ENCODE results near the gene ESPN.

The ESPN gene

GRCh38 chr1:6495540-6496364, 71.2 kb downstream of the ESPN start:
- in situ Hi-C loops (cut with MboI; ENCODE audit: low sequenced_read_pairs), result no loop called here

GRCh38 chr1:6496365-6496721, 71.8 kb downstream of the ESPN start:
- in situ Hi-C loops (cut with MboI; ENCODE audit: low sequenced_read_pairs), result no loop called here

DNA sequence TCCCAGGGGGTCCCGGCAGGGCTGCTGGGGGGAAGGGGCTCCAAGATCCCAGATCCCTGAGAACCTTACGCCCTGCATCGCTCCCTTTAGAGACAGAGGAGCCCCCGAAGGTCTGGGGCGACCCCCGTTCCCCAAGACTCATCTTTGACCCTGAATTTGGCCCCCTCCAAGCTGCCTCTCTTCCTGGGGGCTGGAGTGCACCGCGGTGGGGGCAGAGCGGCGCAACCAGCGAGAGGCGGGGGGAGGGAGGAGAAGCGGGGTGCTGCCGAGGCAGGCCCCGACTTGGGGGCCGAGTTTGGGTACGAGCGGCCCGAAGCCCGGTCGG, 72.3 kb downstream of the ESPN start:
- in situ Hi-C loops (cut with MboI; ENCODE audit: low sequenced_read_pairs), result no loop called here

- in situ Hi-C loops (cut with MboI; ENCODE audit: low sequenced_read_pairs), result no loop called here
Measured at GRCh38 chr1:6497215-6497866, 72.8 kb downstream of the ESPN start.

DNA sequence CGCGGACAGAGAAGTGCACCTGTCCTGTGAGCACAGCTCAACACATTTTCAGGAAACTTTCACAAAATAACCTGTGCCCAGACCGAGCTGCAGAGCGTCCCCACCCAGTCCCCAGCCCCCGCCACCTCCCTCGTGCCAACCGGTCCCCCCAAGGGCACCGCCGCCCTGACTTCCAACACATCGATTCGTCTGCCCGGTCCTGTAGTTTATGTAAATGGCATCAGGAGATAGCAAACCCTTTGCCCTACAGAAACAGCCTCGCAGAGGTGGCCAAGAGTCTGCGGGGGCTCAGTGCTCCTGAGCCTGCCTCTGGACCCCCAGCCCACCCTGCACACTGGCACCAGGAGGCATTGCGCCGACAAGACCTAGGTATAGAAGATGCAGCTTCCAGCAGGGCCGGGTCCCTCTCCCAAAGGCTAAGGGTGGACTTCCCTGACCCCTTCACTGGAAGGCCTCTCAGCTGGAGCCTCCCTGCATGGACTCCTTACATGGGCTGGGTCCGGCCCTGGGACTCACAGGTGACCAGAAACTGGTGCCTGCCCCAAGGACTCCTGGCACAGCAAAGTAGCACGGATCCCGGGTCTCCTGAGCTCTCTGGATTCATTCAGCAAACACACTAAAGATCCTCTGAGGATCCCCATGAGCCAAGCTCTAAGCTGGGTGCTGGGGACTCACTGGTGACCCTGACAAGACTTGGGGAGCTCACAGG, 73.4 kb downstream of the ESPN start:
- in situ Hi-C loops (cut with MboI; ENCODE audit: low sequenced_read_pairs), result no loop called here

DNA sequence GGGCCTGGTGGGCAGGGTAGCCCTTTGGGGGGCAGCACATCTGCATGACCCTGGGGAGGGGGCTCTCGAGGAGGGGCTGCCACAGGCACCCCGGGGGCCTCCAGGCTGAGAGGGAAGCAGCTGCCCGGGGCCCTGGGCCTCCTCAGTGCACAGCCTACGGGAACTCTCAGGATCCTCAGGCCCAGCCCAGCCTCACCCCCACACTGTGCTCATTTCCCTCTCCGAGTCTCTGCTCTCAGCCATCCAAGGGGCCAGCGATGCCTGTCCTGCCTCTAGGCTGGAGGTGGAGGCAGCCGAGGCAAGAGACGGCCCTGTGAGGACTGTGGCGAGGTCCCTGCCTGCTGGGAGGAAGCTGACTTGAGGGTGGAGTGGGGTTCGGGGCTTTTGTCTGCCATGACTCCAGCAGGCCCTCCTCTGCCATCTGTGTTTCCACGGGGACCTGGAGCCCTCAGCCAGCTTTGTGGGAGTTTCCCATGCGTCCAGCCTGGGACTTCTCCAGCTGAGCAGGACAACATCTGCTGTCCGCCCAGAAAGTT, 74.1 kb downstream of the ESPN start:
- in situ Hi-C loops (cut with MboI; ENCODE audit: low sequenced_read_pairs), result no loop called here

DNA sequence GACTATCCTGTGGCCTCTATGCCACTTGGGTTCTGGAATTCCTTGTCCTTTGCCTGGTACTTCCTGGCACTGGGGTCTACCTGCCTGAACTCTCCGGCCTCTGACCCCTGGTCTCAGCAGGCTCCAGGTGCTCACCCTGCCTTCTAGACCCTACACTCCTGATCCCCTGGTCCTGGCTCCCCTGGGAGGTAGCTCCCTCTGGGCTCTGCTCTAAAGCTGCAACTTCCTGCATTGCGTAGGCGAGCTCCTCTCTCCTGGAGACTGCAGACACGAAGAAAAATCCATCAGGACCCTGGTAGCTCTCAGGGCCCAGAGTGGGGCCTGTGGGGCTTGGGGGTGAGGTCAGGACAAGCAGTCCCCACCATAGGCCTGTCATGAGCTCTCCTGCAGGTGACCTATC, 74.7 kb downstream of the ESPN start:
- in situ Hi-C loops (cut with MboI; ENCODE audit: low sequenced_read_pairs), result no loop called here

DNA sequence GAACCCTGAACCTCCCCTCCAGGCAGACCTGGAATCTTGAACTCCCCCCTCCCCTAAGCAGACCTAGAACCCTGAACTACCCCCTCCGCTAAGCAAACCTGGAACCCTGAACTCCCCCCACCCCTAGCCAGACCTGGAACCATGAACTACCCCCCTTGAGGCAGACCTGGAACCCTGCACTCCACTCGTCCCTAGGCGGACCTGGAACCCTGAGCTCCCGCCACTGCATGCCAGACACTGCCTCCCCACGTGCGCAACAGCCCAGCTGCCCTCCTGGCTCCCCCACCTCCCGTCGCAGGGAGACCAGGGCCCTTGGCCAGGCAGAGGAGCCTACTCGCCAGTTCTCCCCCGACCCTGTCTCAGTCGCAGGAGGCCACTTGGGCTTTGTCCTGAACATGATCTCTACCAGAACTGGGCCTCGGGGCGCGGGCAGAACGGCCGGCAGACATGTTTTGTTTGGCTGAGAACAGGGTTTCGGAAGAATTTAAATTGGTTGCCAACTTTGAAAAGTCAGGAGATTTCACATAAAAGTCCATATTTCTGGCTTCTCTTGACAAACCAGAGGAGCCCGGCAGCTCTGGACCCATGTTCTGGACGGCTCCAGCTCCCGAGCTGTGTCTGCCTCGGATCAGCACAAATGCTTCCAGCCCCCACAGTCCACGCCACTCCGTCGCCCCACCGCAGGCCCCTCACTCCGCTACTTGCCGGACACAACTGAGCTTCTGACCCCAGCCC, 76.1 kb downstream of the ESPN start:
- in situ Hi-C loops (cut with MboI; ENCODE audit: low sequenced_read_pairs), result no loop called here

DNA sequence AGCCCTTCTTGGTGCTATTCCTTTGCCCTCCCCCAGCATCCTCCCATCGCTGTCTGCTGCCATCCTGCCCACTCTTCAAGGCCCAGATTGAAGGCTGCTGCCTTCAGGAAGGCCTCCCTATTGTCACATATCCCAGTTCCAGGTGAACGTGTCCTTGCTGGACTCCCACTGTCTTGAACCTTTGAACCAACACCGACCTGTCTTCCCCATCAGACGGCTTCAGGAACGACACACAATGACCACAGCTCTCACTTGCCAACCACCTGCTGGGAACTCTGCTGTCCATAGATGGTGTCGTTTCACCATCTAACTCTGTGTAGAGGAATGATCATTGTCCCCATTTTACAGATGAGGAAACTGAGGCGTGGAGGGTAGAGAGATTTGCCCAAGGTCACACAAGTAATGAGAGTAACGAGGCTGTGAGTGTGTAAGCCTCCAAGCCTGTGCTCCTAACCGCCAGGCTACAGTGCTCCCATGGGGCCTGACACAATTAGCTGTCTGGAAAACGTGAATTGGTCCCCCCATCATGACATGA, 76.8 kb downstream of the ESPN start:
- in situ Hi-C loops (cut with MboI; ENCODE audit: low sequenced_read_pairs), result no loop called here

- in situ Hi-C loops (cut with MboI; ENCODE audit: low sequenced_read_pairs), result no loop called here
Measured at GRCh38 chr1:6502000-6502891, 77.7 kb downstream of the ESPN start.

DNA sequence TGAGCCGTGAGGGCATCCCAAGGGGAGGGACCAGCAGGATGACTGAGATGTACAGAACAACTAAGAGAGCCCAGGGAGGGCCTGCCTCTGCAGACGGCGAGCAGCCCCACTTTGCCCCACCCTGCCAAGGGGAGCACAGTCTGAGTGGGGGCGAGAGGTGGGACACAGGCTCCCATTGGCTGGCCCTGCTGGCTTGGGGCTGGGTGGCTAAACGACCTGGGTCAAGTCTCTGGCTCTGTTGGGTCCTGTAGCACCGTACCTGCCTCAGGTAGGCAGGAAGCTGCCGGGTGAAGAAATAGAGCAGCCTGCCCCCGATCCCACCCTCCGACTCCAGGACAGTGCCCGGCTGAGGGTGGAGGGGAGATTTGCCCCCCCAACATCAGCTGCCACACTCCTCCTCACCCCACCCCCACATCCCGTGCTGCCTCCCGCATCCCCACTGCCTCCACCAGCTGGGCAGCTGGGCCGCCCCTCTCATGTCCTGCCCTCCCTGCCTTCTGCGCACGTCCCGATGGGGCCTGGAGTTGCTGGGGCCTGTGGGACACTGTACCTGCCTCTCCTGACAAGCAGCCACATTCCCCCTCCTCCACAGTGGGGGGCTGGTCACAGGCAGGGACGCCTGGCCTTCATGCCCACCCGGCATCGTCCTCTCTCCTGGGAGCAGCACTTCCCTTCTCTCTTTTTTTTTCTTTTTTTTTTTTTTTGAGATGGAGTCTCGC, 79.5 kb downstream of the ESPN start:
- in situ Hi-C loops (cut with MboI; ENCODE audit: low sequenced_read_pairs), result no loop called here

GRCh38 chr1:6504887-6505286, 80.3 kb downstream of the ESPN start:
- in situ Hi-C loops (cut with MboI; ENCODE audit: low sequenced_read_pairs), result no loop called here

- in situ Hi-C loops (cut with MboI; ENCODE audit: low sequenced_read_pairs), result no loop called here
Measured at GRCh38 chr1:6505367-6506209, 81.0 kb downstream of the ESPN start.

DNA sequence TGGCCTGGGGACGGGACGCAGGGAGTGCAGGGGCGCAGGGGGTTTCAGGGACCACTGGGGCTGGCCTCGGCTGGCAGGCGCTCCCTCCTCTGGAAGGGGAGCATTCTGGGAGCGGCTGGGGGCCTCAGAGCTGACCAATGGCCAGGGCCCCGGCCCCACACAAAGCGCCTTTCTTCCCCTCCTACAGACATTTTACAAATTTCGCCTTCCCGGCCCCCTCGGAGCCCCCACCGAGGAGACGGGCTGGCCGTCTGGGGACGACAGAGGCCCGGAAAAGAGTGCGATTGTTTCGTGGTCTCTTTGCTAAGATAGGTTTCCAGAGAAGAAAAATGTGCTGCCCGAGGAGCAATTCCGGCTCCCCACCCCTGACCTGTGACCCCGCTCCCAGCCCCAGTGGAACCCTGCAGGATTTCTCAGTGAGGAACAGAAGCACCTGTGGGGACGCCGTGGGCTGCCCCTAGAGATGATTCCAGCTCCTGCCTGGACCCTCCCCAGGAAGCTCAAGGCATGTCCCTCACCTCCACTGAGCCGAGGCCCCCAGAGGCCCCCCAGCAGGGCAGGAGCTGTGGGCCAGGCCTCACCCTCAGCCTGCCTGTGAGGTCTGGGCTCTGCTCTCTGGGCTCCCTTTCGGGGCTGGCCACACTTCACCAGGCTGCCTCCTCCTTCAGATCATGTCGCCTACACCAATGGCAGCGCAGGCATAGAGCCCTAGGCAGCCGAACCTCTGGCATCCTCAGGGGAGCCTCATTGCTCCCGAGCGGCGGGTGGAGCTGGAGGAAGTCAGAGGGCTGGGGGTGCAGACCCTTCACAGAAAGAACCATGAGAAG, 81.8 kb downstream of the ESPN start:
- in situ Hi-C loops (cut with MboI; ENCODE audit: low sequenced_read_pairs), result no loop called here

DNA sequence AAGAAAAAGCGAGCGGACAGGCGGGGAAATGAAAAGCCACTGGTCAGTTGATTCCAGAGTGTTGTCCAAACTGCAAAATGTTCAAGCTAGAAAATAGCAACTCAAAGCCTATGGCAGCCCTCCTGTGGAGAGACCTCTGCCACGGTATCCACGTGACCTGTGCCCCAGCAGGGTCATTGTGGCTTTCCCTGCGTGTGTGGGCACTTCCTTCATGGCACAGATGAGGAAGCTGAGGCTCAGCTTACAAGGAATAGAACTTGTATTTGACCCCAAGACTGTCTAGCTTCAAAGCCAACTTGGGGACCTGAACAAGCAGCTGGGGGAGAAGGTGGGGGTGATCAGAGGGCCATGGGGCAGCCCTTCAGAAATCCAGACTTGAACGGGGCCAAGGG, 82.5 kb downstream of the ESPN start:
- in situ Hi-C loops (cut with MboI; ENCODE audit: low sequenced_read_pairs), result no loop called here

- in situ Hi-C loops (cut with MboI; ENCODE audit: low sequenced_read_pairs), result no loop called here
Measured at GRCh38 chr1:6507461-6507911, 82.9 kb downstream of the ESPN start.

DNA sequence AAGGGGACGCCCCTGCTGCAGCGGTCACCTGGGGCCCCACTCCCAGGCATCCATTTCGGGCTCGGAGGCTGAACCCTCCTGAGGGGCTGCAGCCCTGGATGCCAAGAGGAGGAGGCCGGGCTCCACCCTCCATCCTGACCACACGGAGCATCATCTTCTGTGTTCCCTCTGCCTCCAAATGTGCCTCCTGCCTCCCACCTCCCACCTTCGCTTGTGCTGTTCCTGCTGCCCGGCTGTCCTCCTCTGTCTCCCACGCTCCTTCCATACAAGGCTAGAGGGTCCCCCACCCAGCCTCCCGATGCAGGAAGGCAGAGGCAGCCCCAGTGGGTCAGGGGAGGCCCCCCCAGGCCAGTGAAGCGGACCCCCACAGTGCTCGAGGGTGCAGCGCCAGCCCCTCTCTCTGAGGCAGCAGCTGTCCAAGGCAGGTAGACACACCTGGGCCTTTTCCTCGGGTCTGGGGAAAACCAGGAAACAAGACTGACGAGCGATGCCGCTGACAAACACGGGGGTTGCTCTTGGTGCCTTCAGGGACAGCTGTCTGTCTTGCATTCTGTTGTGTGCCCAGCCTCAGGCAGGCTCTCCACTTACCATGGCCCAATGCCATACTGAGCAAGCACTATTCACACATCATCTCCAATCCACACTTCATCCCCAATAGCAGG, 83.7 kb downstream of the ESPN start:
- in situ Hi-C loops (cut with MboI; ENCODE audit: low sequenced_read_pairs), result no loop called here

All from HL-60/S4 treated with phorbol 12-myristate 13-acetate at 8.2 ng/mL for 4 days and 3 days (cell line).